ENCODE results near the gene DIAPH3. TPM values are rescaled to one million over a fixed set of nuclear protein-coding genes. Genes with fewer than 3 reads are reported as not detected.

DIAPH3 gene
- total and polyA plus RNA-seq, 2 of the 4 experiments (the other 2 are of a cell fraction) = 8.9 to 9.3 TPM

DNA sequence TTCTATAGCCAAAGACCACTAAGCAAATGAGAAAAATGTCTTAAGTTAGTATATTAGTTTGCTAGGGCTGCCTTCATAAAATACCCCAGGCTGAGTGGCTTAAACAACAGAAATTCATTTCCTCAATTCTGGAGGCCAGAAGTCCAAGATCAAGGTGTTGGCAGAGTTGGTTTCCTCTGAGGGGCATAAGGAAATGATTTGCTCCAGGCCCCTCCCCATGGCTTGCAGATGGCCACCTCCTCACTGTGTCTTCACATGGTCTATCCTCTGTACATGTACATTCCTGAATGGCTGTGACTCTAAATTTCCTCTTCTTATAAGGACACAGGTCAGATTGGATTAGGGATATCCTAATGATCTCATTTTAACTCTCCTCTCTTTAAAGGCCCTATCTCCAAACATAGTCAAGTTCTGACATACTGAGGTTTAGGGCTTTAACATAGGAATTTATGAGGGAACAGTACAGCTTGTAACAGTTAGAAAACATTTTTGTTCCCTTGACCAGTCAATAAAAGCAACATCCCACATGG lies 307.4 kb downstream of the DIAPH3 start:
- H4K8ac ChIP-seq (ENCODE audit: low read depth in 2 of 2, low read length in 2 of 2) = no peak overlapping the region
- no peak overlapping the region for H3K4me2 ChIP-seq (ENCODE audit: low read depth, low read length)
- H2AK5ac ChIP-seq (ENCODE audit: low read depth, low read length) = no peak overlapping the region
- H2AFZ ChIP-seq (replicated peaks; ENCODE audit: low read length, poor library complexity) = no peak overlapping the region
- no peak overlapping the region for H2AK9ac ChIP-seq (replicated peaks; ENCODE audit: low read depth, low read length, poor library complexity)
- intact Hi-C loops (cut with micrococcal nuclease) (no loop called here), in situ Hi-C loops (cut with MboI; ENCODE audit: low sequenced_read_pairs) (no loop called here), dilution Hi-C loops (cut with HindIII; ENCODE audit: low sequenced_read_pairs, unreplicated experiment) (no loop called here)
- DNase-seq = no peak
- no peaks in the 10 kb centered on the region for H4K20me1 ChIP-seq (ENCODE audit: insufficient read depth, low read length)
- no peaks in the 10 kb centered on the region for H3K9me3 ChIP-seq (ENCODE audit: control insufficient read depth, insufficient read depth, low read length)
- CTCF ChIA-PET = no interaction called here
- POLR2A ChIA-PET (ENCODE audit: unreplicated experiment) = no interaction called here
- no peak overlapping the region for H3K56ac ChIP-seq (ENCODE audit: extremely low read depth, insufficient read depth, low read length)
- no peaks in the 10 kb centered on the region for H3K27me3 ChIP-seq (ENCODE audit: control insufficient read depth, insufficient read depth, low read length)
- no peak overlapping the region for H2BK120ac ChIP-seq (ENCODE audit: low read depth, low read length)
- H3K27ac ChIP-seq (ENCODE audit: insufficient read depth, low read length) = no peak overlapping the region
- 0 out of 2 replicates have a peak, but pooled peaks cover 3% of the 10 kb centered on the region for H3K9me1 ChIP-seq (ENCODE audit: insufficient read depth, low read length)
- H4K91ac ChIP-seq (ENCODE audit: insufficient read depth, low read depth, low read length) = no peak overlapping the region
- H3K4ac ChIP-seq (ENCODE audit: low read depth, low read length) = no peak overlapping the region
- peaks cover 1% of the 10 kb centered on the region; the same call in 1 of the 2 replicates for H3K36me3 ChIP-seq (ENCODE audit: control insufficient read depth, insufficient read depth, low read length)
- no peak overlapping the region for H4K5ac ChIP-seq (ENCODE audit: low read depth, low read length)
- BruUV-seq (replicated peaks) = no TSS peak
- no peak overlapping the region for H3K18ac ChIP-seq (ENCODE audit: low read depth, low read length)
- H3K23ac ChIP-seq (ENCODE audit: low read depth, low read length) = no peak overlapping the region
- no peak overlapping the region for H2BK20ac ChIP-seq (ENCODE audit: low read depth, low read length)
- TF ChIP-seq CEBPB (IDR thresholded peaks at IDR 0.05; ENCODE audit: low read depth, low read length) (no peak), MAZ (IDR thresholded peaks at IDR 0.05; ENCODE audit: borderline replicate concordance, low read depth, low read length) (no peak), RFX5 (IDR thresholded peaks at IDR 0.05; ENCODE audit: low read depth, low read length) (no peak), MAFK (IDR thresholded peaks at IDR 0.05; ENCODE audit: low read depth, low read length) (no peak), NFE2L2 (IDR thresholded peaks at IDR 0.05; ENCODE audit: low read depth, low read length) (no peak), MXI1 (IDR thresholded peaks at IDR 0.05; ENCODE audit: borderline replicate concordance, low read depth, low read length) (no peak), POLR2A (IDR thresholded peaks at IDR 0.05; ENCODE audit: low read depth, low read length) (no peak), BHLHE40 (IDR thresholded peaks at IDR 0.05; ENCODE audit: low read depth, low read length) (no peak), CHD1 (IDR thresholded peaks at IDR 0.05; ENCODE audit: low read depth, low read length) (no peak), FOS (IDR thresholded peaks at IDR 0.05; ENCODE audit: low read depth, low read length) (no peak), SMC3 (IDR thresholded peaks at IDR 0.05; ENCODE audit: low read depth, low read length) (no peak), RCOR1 (IDR thresholded peaks at IDR 0.05; ENCODE audit: insufficient replicate concordance, low read length) (no peak), RAD21 (IDR thresholded peaks at IDR 0.05; ENCODE audit: low read length) (no peak)
- TF ChIP-seq, protein P1, sequence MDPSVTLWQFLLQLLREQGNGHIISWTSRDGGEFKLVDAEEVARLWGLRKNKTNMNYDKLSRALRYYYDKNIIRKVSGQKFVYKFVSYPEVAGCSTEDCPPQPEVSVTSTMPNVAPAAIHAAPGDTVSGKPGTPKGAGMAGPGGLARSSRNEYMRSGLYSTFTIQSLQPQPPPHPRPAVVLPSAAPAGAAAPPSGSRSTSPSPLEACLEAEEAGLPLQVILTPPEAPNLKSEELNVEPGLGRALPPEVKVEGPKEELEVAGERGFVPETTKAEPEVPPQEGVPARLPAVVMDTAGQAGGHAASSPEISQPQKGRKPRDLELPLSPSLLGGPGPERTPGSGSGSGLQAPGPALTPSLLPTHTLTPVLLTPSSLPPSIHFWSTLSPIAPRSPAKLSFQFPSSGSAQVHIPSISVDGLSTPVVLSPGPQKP (IDR thresholded peaks at IDR 0.05; ENCODE audit: borderline replicate concordance, low read depth, low read length) = no peak
- TF ChIP-seq, protein P2, sequence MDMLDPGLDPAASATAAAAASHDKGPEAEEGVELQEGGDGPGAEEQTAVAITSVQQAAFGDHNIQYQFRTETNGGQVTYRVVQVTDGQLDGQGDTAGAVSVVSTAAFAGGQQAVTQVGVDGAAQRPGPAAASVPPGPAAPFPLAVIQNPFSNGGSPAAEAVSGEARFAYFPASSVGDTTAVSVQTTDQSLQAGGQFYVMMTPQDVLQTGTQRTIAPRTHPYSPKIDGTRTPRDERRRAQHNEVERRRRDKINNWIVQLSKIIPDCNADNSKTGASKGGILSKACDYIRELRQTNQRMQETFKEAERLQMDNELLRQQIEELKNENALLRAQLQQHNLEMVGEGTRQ (IDR thresholded peaks at IDR 0.05; ENCODE audit: low read depth, low read length) = no peak
- TF ChIP-seq, protein P3, sequence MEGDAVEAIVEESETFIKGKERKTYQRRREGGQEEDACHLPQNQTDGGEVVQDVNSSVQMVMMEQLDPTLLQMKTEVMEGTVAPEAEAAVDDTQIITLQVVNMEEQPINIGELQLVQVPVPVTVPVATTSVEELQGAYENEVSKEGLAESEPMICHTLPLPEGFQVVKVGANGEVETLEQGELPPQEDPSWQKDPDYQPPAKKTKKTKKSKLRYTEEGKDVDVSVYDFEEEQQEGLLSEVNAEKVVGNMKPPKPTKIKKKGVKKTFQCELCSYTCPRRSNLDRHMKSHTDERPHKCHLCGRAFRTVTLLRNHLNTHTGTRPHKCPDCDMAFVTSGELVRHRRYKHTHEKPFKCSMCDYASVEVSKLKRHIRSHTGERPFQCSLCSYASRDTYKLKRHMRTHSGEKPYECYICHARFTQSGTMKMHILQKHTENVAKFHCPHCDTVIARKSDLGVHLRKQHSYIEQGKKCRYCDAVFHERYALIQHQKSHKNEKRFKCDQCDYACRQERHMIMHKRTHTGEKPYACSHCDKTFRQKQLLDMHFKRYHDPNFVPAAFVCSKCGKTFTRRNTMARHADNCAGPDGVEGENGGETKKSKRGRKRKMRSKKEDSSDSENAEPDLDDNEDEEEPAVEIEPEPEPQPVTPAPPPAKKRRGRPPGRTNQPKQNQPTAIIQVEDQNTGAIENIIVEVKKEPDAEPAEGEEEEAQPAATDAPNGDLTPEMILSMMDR (conservative IDR thresholded peaks at IDR 0.05; ENCODE audit: low read depth, low read length) = no peak
- H3K14ac ChIP-seq (replicated peaks; ENCODE audit: low read depth, low read length) = no peak overlapping the region
- ATAC-seq (ENCODE audit: low read depth) = no peak
- no peak overlapping the region for H3K9ac ChIP-seq (ENCODE audit: low read depth, low read length)
- no peaks in the 10 kb centered on the region for H3K4me1 ChIP-seq (ENCODE audit: control insufficient read depth, insufficient read depth, low read length)
- no peak overlapping the region for H2BK15ac ChIP-seq (ENCODE audit: low read depth, low read length)
- H3K4me3 ChIP-seq (ENCODE audit: insufficient read depth, low read depth, low read length) = no peak overlapping the region
- no peak overlapping the region for H2BK5ac ChIP-seq (ENCODE audit: low read depth, low read length, poor library complexity, severe bottlenecking)
- H3K79me1 ChIP-seq (ENCODE audit: low read depth in 1 of 2, low read length in 2 of 2) = no peaks in the 10 kb centered on the region
